ENCODE results near the gene CLEC3B.

CLEC3B gene

GRCh38 chr3:45062697-45063070, 36.6 kb downstream of the CLEC3B start:
- Histone ChIP-seq H3K79me2 (ENCODE audit: insufficient read depth, low read length) (no peaks in the 10 kb centered on the region), H3K9ac (ENCODE audit: low read depth, low read length, poor library complexity, severe bottlenecking) (no peak overlapping the region), H3K27me3 (ENCODE audit: insufficient read depth, low read length, poor library complexity, severe bottlenecking) (no peaks in the 10 kb centered on the region), H2AFZ (ENCODE audit: low read length) (no peak overlapping the region), H4K20me1 (ENCODE audit: insufficient read depth, low read length, poor library complexity, severe bottlenecking) (no peaks in the 10 kb centered on the region), H3K9me3 (ENCODE audit: insufficient read depth, low read depth, low read length) (no peaks in the 10 kb centered on the region), H3K9me2 (replicated peaks; ENCODE audit: low read depth, low read length) (no peaks in the 10 kb centered on the region), H3F3A (ENCODE audit: low read depth) (no peaks in the 10 kb centered on the region), H3K36me3 (ENCODE audit: insufficient read depth, low read length) (no peaks in the 10 kb centered on the region), H3K4me3 (ENCODE audit: low read length, poor library complexity, severe bottlenecking) (no peak overlapping the region), H3K4me1 (ENCODE audit: insufficient read depth, low read length, poor library complexity, severe bottlenecking) (peaks cover 16% of the 10 kb centered on the region), H3K4me2 (ENCODE audit: low read depth, low read length, poor library complexity, severe bottlenecking) (no peak overlapping the region)
- TF ChIP-seq EZH2phosphoT487 (IDR thresholded peaks at IDR 0.05; ENCODE audit: borderline replicate concordance) (no peak), CTCF (conservative IDR thresholded peaks at IDR 0.05; ENCODE audit: low read length) (no peak)

GRCh38 chr3:45064512-45065372, 38.6 kb downstream of the CLEC3B start:
- no peak overlapping the region for H3K4me2 ChIP-seq (ENCODE audit: low read depth, low read length, poor library complexity, severe bottlenecking)
- no peaks in the 10 kb centered on the region for H4K20me1 ChIP-seq (ENCODE audit: insufficient read depth, low read length, poor library complexity, severe bottlenecking)
- peaks cover 16% of the 10 kb centered on the region for H3K4me1 ChIP-seq (ENCODE audit: insufficient read depth, low read length, poor library complexity, severe bottlenecking)
- TF ChIP-seq EZH2phosphoT487 (IDR thresholded peaks at IDR 0.05; ENCODE audit: borderline replicate concordance) (no peak), CTCF (conservative IDR thresholded peaks at IDR 0.05; ENCODE audit: low read length) (no peak)
- no peaks in the 10 kb centered on the region for H3K79me2 ChIP-seq (ENCODE audit: insufficient read depth, low read length)
- no peaks in the 10 kb centered on the region for H3K9me3 ChIP-seq (ENCODE audit: insufficient read depth, low read depth, low read length)
- H3K36me3 ChIP-seq (ENCODE audit: insufficient read depth, low read length) = no peaks in the 10 kb centered on the region
- no peak overlapping the region for H3K4me3 ChIP-seq (ENCODE audit: low read length, poor library complexity, severe bottlenecking)
- no peak overlapping the region for H3K9ac ChIP-seq (ENCODE audit: low read depth, low read length, poor library complexity, severe bottlenecking)
- H3K9me2 ChIP-seq (replicated peaks; ENCODE audit: low read depth, low read length) = no peaks in the 10 kb centered on the region
- no peak overlapping the region for H2AFZ ChIP-seq (ENCODE audit: low read length)
- no peaks in the 10 kb centered on the region for H3K27me3 ChIP-seq (ENCODE audit: insufficient read depth, low read length, poor library complexity, severe bottlenecking)
- no peaks in the 10 kb centered on the region for H3F3A ChIP-seq (ENCODE audit: low read depth)

- Histone ChIP-seq H4K20me1 (ENCODE audit: insufficient read depth, low read length, poor library complexity, severe bottlenecking) (no peaks in the 10 kb centered on the region), H3K4me1 (ENCODE audit: insufficient read depth, low read length, poor library complexity, severe bottlenecking) (peaks cover 16% of the 10 kb centered on the region), H3K4me2 (ENCODE audit: low read depth, low read length, poor library complexity, severe bottlenecking) (no peak overlapping the region), H3K9ac (ENCODE audit: low read depth, low read length, poor library complexity, severe bottlenecking) (no peak overlapping the region), H3K4me3 (ENCODE audit: low read length, poor library complexity, severe bottlenecking) (no peak overlapping the region), H3K36me3 (ENCODE audit: insufficient read depth, low read length) (no peaks in the 10 kb centered on the region), H3K9me2 (replicated peaks; ENCODE audit: low read depth, low read length) (no peaks in the 10 kb centered on the region), H3K79me2 (ENCODE audit: insufficient read depth, low read length) (no peaks in the 10 kb centered on the region), H2AFZ (ENCODE audit: low read length) (no peak overlapping the region), H3K27me3 (ENCODE audit: insufficient read depth, low read length, poor library complexity, severe bottlenecking) (no peaks in the 10 kb centered on the region), H3K9me3 (ENCODE audit: insufficient read depth, low read depth, low read length) (no peaks in the 10 kb centered on the region), H3F3A (ENCODE audit: low read depth) (no peaks in the 10 kb centered on the region)
- no peak for TF ChIP-seq EZH2phosphoT487 (IDR thresholded peaks at IDR 0.05; ENCODE audit: borderline replicate concordance)
- no peak for TF ChIP-seq CTCF (conservative IDR thresholded peaks at IDR 0.05; ENCODE audit: low read length)
Observed at GRCh38 chr3:45065373-45065720, 39.2 kb downstream of the CLEC3B start.

Measured in Loucy (cell line).